Measurements from ENCODE around the gene PDILT.

Gene PDILT

GRCh38 chr16:20352615-20353014, 51.9 kb downstream of the PDILT start, which contains the start of gene UMOD:
Gene UMOD (minus strand): TSS chr16:20352715. CDS start chr16:20350737, 1,978 bp downstream.
- H3K4me3 ChIP-seq (replicated peaks in 1 of 2; ENCODE audit: low read depth in 2 of 2, low read length in 2 of 2), result no peak within 1 kb of the TSS
- no peak for TF ChIP-seq CTCF (IDR thresholded peaks at IDR 0.05; ENCODE audit: low read depth, low read length)
- DNase-seq (ENCODE audit: low read depth in 2 of 2), result no peak

DNA sequence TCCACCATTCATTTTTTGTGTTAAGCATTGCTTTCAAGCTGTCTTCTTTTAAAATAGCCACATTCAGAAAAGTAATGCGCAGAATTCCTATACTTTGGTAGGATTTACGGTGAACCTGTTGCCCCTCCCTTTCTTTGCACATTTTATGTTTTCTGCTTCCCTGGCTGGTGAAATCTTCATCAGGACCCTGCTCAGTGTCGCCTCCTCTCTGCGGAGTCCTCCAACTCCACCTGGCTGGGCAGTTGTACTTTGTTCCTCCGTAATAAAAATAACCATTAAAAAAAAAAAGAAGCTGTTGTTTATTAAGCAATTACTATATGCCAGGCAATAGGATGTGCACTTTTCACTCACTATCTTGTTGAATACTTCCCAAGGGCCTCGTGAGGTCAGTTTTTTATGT, 54.9 kb downstream of the PDILT start:
- TF ChIP-seq CTCF (IDR thresholded peaks at IDR 0.05; ENCODE audit: low read depth, low read length), result no peak
- DNase-seq (ENCODE audit: low read depth in 2 of 2), result no peak
- H3K4me3 ChIP-seq (replicated peaks in 1 of 2; ENCODE audit: low read depth in 2 of 2, low read length in 2 of 2), result no peak overlapping the region

GRCh38 chr16:20348365-20349185, 56.0 kb downstream of the PDILT start:
- DNase-seq (ENCODE audit: low read depth in 2 of 2), result no peak
- TF ChIP-seq CTCF (IDR thresholded peaks at IDR 0.05; ENCODE audit: low read depth, low read length), result no peak
- H3K4me3 ChIP-seq (replicated peaks in 1 of 2; ENCODE audit: low read depth in 2 of 2, low read length in 2 of 2), result no peak overlapping the region

- DNase-seq (ENCODE audit: low read depth in 2 of 2), result no peak
- no peak overlapping the region for H3K4me3 ChIP-seq (replicated peaks in 1 of 2; ENCODE audit: low read depth in 2 of 2, low read length in 2 of 2)
- no peak for TF ChIP-seq CTCF (IDR thresholded peaks at IDR 0.05; ENCODE audit: low read depth, low read length)
Observed at GRCh38 chr16:20347666-20348364, 56.7 kb downstream of the PDILT start.

GRCh38 chr16:20344611-20345010, 59.9 kb downstream of the PDILT start:
- no peak overlapping the region for H3K4me3 ChIP-seq (replicated peaks in 1 of 2; ENCODE audit: low read depth in 2 of 2, low read length in 2 of 2)
- no peak for DNase-seq (ENCODE audit: low read depth in 2 of 2)
- no peak for TF ChIP-seq CTCF (IDR thresholded peaks at IDR 0.05; ENCODE audit: low read depth, low read length)

DNA sequence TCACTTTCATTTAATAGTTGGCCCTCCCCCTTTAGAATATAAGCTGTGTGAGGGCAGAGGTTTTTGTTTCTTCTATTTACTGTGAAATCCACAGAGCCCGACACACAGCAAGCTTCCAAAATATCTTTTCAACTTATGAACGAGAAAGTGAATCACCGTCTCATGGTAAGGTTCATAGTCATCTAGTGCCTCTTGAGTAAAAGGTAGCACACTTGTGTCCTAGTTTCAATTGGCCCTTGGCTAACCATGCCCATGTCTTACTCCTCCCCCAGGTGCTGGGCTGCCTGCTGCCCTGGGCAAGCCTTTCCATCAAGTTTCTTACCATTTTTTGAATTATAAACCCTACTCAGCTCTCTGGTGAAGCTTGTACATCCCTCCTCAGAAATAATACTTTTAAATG, 64.8 kb downstream of the PDILT start:
- no peak for TF ChIP-seq CTCF (IDR thresholded peaks at IDR 0.05; ENCODE audit: low read depth, low read length)
- no peak for DNase-seq (ENCODE audit: low read depth in 2 of 2)
- no peak overlapping the region for H3K4me3 ChIP-seq (replicated peaks in 1 of 2; ENCODE audit: low read depth in 2 of 2, low read length in 2 of 2)
